AG04450 (cell line): ENCODE results near the gene FRMD3. TPM values are rescaled to one million over a fixed set of nuclear protein-coding genes. Genes with fewer than 3 reads are reported as not detected.

Source experiments
- CTCF ChIA-PET: fragments of 300-600, 350-600 bp; formaldehyde crosslinking; extraction: SDS; loops from one replicate; lab custom pipeline; 2022; ENCODE audit warnings: antibody characterized with exemption, inconsistent platforms; lab: Charles Lee
- POLR2A ChIA-PET: fragments of 350-600 bp; formaldehyde crosslinking; extraction: SDS; loops from one replicate; lab custom pipeline; 2021; ENCODE audit warnings: antibody characterized with exemption, inconsistent platforms; lab: Yijun Ruan, JAX
- DNase-seq: peaks from one replicate; pipeline ENCODE4 v3.0.0-alpha.2; 2011; ENCODE audit warnings: low read depth, low spot score
- H3K27ac ChIP-seq: one replicate; pipeline ENCODE4 v1.5.1; 2012; ENCODE audit warnings: low read depth, low read length, control low read depth
- H3K27me3 ChIP-seq: one replicate; pipeline ENCODE4 v1.6.0; 2012; ENCODE audit warnings: low read length; ENCODE audit not compliant: control insufficient read depth, insufficient read depth
- H3K4me3 ChIP-seq: 2 replicates; pipeline ENCODE4 v1.5.1; 2011; ENCODE audit warnings: mild to moderate bottlenecking, low read depth, low read length, control low read depth
- H3K9me3 ChIP-seq: 2 replicates; pipeline ENCODE4 v1.5.1; 2012; ENCODE audit warnings: low read length; ENCODE audit not compliant: control insufficient read depth, insufficient read depth
- polyA minus RNA-seq: library from RNA; depleted of rRNA, polyadenylated mRNA; stranded (reverse); fragments of >200 nt; gene quantifications from 2 replicates; pipeline ENCODE4 v1.2.3, GENCODE V29; 2011; rRNA and poly(A)+ RNA removed
- polyA plus RNA-seq: library from polyadenylated mRNA; depleted of rRNA; stranded (reverse); fragments of >200 nt; gene quantifications from 2 replicates; pipeline ENCODE4 v1.2.3, GENCODE V29; 2011; rRNA removed
- TF ChIP-seq, protein P1 (sequence below): IDR thresholded peaks from 2 replicates; pipeline ENCODE4 v1.5.1; 2011; ENCODE audit warnings: low read depth, low read length, control low read depth, inconsistent platforms

The FRMD3 gene
- polyA plus RNA-seq (0.09 and 0.10 TPM in 2 replicates), polyA minus RNA-seq (0.09 and 0.18 TPM in 2 replicates)

DNA sequence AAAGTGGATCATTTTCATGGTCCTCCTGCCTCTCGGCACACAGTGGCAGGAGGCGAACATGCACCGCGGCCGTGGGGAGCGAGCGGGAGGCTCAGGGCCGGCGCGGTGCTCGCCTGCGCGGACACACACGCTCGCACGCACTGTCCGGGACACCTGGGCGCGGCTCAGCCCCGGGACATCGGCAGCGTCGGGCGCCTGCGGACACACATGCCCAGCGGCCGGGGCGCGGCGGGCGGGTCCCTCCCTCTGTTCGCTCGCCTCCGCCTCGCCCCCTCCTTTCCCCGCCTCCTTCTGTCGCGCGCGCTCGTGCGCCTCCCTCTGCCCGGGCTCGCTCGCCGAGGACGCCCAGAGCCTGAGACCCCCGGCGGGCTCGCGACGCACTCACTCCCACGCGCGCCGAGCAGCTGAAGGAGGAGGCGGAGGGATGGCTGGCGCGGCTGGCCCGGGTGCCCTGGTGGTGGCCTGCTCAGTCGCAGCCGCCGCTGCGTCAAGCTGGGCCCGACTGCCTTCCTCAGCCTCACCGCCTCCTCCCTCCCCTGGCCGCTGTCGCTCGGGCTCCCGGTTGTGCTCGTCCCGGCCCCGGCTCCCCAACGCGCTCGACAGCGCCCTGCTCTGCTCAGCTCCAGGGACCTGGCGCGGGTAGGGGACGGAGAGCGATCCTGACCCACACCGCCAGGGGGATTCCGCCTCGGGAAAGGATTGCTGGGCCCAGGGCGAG, at the start of gene FRMD3:
Gene FRMD3, minus strand, starts transcription at position 230 of the 718 bp plus-strand sequence. Its CDS starts 170 bp downstream, at position 60.
- no peak for DNase-seq
- H3K4me3 ChIP-seq = peak within 1 kb of the TSS; percentile 41; the same call in 1 of the 2 replicates
- ChIA-PET POLR2A (no interaction called here), CTCF (interaction anchor here (1.0 kb wide), 1 partner anchor 32 kb away, joined by 3 read pairs; no protein-coding TSS in a partner anchor)
- no peak within 1 kb of the TSS for H3K27ac ChIP-seq
- TF ChIP-seq, protein P1, sequence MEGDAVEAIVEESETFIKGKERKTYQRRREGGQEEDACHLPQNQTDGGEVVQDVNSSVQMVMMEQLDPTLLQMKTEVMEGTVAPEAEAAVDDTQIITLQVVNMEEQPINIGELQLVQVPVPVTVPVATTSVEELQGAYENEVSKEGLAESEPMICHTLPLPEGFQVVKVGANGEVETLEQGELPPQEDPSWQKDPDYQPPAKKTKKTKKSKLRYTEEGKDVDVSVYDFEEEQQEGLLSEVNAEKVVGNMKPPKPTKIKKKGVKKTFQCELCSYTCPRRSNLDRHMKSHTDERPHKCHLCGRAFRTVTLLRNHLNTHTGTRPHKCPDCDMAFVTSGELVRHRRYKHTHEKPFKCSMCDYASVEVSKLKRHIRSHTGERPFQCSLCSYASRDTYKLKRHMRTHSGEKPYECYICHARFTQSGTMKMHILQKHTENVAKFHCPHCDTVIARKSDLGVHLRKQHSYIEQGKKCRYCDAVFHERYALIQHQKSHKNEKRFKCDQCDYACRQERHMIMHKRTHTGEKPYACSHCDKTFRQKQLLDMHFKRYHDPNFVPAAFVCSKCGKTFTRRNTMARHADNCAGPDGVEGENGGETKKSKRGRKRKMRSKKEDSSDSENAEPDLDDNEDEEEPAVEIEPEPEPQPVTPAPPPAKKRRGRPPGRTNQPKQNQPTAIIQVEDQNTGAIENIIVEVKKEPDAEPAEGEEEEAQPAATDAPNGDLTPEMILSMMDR = peak; percentile 40; the same call in 1 of the 2 replicates
- peaks cover 21% of the 10 kb centered on the region for H3K27me3 ChIP-seq
- H3K9me3 ChIP-seq = no peaks in the 10 kb centered on the region

DNA sequence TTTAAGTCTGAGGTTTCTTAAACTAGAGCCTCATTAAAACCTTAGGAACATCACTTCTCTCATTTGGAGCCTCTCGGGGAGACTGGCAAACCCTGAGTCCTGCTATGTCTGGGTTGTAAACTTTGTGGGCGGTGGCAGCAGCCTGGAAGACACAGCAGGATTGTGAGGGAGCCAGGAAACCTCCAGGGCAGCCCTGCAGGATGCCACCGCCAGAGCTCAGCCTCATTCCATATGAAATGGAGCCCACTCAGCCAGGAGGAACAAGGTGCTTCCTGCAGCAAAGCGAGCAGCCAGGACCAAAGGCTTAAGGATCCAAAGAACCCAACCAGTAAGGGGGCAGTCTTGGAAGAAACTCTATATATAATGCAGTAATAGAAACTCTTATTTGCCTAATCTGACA, 46.8 kb upstream of the FRMD3 start:
- Histone ChIP-seq H3K4me3 (no peak overlapping the region), H3K9me3 (no peaks in the 10 kb centered on the region), H3K27ac (no peak overlapping the region), H3K27me3 (no peaks in the 10 kb centered on the region)
- POLR2A ChIA-PET = no interaction called here
- TF ChIP-seq, protein P1 = no peak
- no peak for DNase-seq
- CTCF ChIA-PET = interaction anchor here (1.4 kb wide), 1 partner anchor 11 kb away, joined by 4 read pairs; no protein-coding TSS in a partner anchor

DNA sequence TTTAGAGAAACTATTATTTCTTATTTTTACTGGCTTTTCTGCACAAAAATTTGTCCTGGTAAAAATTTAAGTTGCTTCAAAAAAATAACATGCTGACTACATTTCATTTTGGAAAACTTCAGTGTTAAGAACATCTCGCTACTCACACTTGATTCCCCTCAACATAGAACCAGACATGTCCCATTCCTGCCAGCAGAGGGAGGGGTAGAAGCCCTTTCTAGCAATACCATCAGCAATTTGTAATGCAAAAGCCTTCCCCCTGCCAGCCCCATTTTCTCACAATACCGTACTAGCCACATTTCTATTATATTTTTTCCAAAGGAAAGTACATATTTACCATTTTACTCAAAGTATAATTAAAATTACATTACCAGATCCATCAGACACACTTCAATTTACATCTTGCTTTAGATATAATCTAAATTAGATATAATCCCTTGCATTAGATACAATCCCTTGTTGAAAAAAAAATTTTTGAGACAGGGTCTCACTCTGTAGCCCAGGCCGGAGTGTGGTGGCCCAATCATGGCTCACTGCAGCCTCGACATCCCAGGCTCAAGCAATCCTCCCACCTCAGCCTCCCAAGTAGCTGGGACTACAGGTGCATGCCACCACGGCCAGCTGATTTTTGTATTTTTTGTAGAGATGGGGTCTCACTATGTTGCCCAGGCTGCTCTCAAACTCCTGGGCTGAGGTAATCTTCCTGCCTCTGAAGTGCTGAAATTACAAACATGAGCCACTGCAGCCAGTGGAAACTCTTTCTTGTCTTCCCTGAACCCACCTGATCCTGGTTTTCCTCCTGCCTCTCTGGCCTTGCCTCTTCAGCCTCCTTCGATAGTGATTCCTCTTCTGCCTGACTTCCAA, 45.2 kb upstream of the FRMD3 start:
- no peak overlapping the region for H3K4me3 ChIP-seq
- peak; percentile 6 for DNase-seq
- POLR2A ChIA-PET = no interaction called here
- TF ChIP-seq, protein P1 = peak; percentile 86
- H3K27me3 ChIP-seq = no peaks in the 10 kb centered on the region
- CTCF ChIA-PET = interaction anchor here (0.6 to 1.7 kb wide), 5 partner anchors 9 to 147 kb away, joined by 3 to 7 read pairs (median 4); no protein-coding TSS in a partner anchor
- no peaks in the 10 kb centered on the region for H3K9me3 ChIP-seq
- no peak overlapping the region for H3K27ac ChIP-seq

DNA sequence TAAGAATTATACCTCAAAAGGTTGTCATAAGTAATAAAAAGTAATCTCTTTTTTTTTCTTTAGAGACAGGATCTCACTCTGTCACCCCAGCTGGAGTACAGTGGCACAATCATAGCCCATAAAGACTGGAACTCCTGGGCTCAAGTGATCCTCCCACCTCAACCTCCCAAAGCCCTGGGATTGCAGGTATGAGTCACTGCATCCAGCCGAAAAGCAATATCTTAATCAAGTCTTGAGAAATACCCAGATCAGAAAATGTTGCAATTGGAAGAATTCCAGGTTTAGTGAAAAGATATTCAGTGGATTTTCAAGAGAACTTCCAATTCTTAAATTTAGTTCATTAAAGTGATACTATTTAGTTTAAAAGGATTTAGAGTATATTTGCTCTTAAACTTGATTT, 43.8 kb upstream of the FRMD3 start:
- DNase-seq = no peak
- Histone ChIP-seq H3K27me3 (no peaks in the 10 kb centered on the region), H3K27ac (no peak overlapping the region), H3K4me3 (no peak overlapping the region), H3K9me3 (no peaks in the 10 kb centered on the region)
- CTCF ChIA-PET = no interaction called here
- POLR2A ChIA-PET = no interaction called here
- TF ChIP-seq, protein P1 = no peak
